HepG2 (cell line): ENCODE results near the gene IQCE. TPM values are rescaled to one million over a fixed set of nuclear protein-coding genes. Genes with fewer than 3 reads are reported as not detected.

Source experiments
- ATAC-seq: fragments of 200-7000 bp; cut with Tn5 transposase; 3 replicates; pipeline ENCODE4 v1.9.1; 2020; ENCODE audit warnings: mild to moderate bottlenecking, moderate library complexity
- BruUV-seq: library from RNA; stranded (reverse); fragments of 400-500 nt; replicated peaks from 2 replicates; lab custom pipeline; 2021; lab: Mats Ljungman, UMichigan
- CTCF ChIA-PET: fragments of 300-600 bp; formaldehyde crosslinking; extraction: SDS; loops from one replicate; lab custom pipeline; 2021; ENCODE audit warnings: low total read pairs, inconsistent platforms, low intra/inter-chr PET ratio; lab: Yijun Ruan, JAX
- POLR2A ChIA-PET: fragments of 350-600 bp; sonication (Branson Sonifier 250); formaldehyde crosslinking; loops from one replicate; lab custom pipeline; 2020; ENCODE audit warnings: antibody characterized with exemption, inconsistent platforms; lab: Yijun Ruan, JAX
- DNase-seq: peaks from one replicate; pipeline ENCODE4 v3.0.0-alpha.2; 2015; ENCODE audit warnings: low spot score
- FAIRE-seq: peaks from 3 replicates; lab custom pipeline; 2011; peaks lifted over from hg19 to GRCh38; lab: Jason Lieb, UNC
- H2AFZ ChIP-seq: one replicate; pipeline ENCODE4 v1.6.1; 2011; ENCODE audit warnings: low read length, inconsistent platforms
- H3K27ac ChIP-seq: fragments of 300-600 bp; 3 replicates; pipeline ENCODE4 v1.8.0; 2011; ENCODE audit warnings: mixed run types, mild to moderate bottlenecking, mixed read lengths, low read length, inconsistent platforms; ENCODE audit not compliant: insufficient read depth; ENCODE audit errors: extremely low read length
- H3K27me3 ChIP-seq, 2 experiments: fragments of 200-600 bp in 1 of 2; 2 replicates in 1 of 2; 3 replicates in 1 of 2; pipeline versions ENCODE4 v1.6.0 to v1.8.0; 2011; ENCODE audit warnings: low read length in 2 of 2, mild to moderate bottlenecking in 2 of 2, moderate library complexity in 2 of 2, inconsistent platforms in 1 of 2; ENCODE audit not compliant: insufficient read depth in 2 of 2, control insufficient read depth in 1 of 2
- H3K36me3 ChIP-seq, 2 experiments: fragments of 200-600 bp in 1 of 2; replicated peaks in 1 of 2; 2 replicates in 1 of 2; 3 replicates in 1 of 2; pipeline versions ENCODE4 v1.5.1 to v1.8.0; 2011; ENCODE audit warnings: low read length in 2 of 2, inconsistent platforms in 1 of 2; ENCODE audit not compliant: insufficient read depth in 2 of 2, control insufficient read depth in 1 of 2
- H3K4me1 ChIP-seq: 2 replicates; pipeline ENCODE4 v1.5.1; 2012; ENCODE audit warnings: low read length, inconsistent platforms; ENCODE audit not compliant: insufficient read depth
- H3K4me2 ChIP-seq: 2 replicates; pipeline ENCODE4 v1.6.0; 2011; ENCODE audit warnings: low read depth, low read length, inconsistent platforms
- H3K4me3 ChIP-seq, 3 experiments: fragments of 200-600 bp in 1 of 3; sonication (generic), shearing (Covaris generic) in 1 of 3; replicated peaks in 1 of 3; 2 replicates each; pipeline ENCODE4 v1.5.1; 2011 to 2016; ENCODE audit warnings: low read length in 3 of 3, inconsistent platforms in 2 of 3, low read depth in 2 of 3, mild to moderate bottlenecking in 2 of 3, control low read depth in 1 of 3, mixed read lengths in 1 of 3; ENCODE audit not compliant: insufficient read depth in 1 of 3
- H3K79me2 ChIP-seq: one replicate; pipeline ENCODE4 v1.6.1; 2011; ENCODE audit warnings: low read length, inconsistent platforms; ENCODE audit not compliant: insufficient read depth
- H3K9ac ChIP-seq: 2 replicates; pipeline ENCODE4 v1.6.0; 2011; ENCODE audit warnings: mild to moderate bottlenecking, low read depth, low read length, inconsistent platforms; ENCODE audit not compliant: insufficient read depth
- H3K9me3 ChIP-seq: 2 replicates; pipeline ENCODE4 v1.5.1; 2012; ENCODE audit warnings: mild to moderate bottlenecking, low read length
- H4K20me1 ChIP-seq: 2 replicates; pipeline ENCODE4 v1.6.0; 2011; ENCODE audit warnings: inconsistent platforms, mild to moderate bottlenecking, low read length, moderate library complexity; ENCODE audit not compliant: insufficient read depth
- ATM ChIP-seq: fragments of 450-650 bp; IDR thresholded peaks from 2 replicates; pipeline ENCODE4 v1.7.1; 2017; ENCODE audit warnings: mild to moderate bottlenecking, borderline replicate concordance
- CTCF ChIP-seq: sonication (generic); formaldehyde crosslinking; IDR thresholded peaks from 2 replicates; pipeline ENCODE4 v1.5.0; 2020; ENCODE audit warnings: mild to moderate bottlenecking, missing genetic modification reagents, moderate library complexity
- HNRNPL ChIP-seq: fragments of 200-400 bp; formaldehyde crosslinking; IDR thresholded peaks from 2 replicates; pipeline ENCODE4 v1.6.1; 2017; ENCODE audit warnings: mild to moderate bottlenecking, low read depth, low read length
- WGBS: methylation state at CpG from one replicate; pipeline ENCODE4 v1.1.6; 2017; ENCODE audit warnings: low lambda C conversion rate; 5-methylcytosine and 5-hydroxymethylcytosine counted together
- in situ Hi-C: cut with HindIII; loops from 2 replicates; pipeline ENCODE4 v1.10.0; 2017; ENCODE audit warnings: low pct_unique_long_range_greater_than_20kb; ENCODE audit not compliant: extremely low pct_ligation_motif_present
- intact Hi-C: fragments of 100-400 bp; cut with micrococcal nuclease; formaldehyde crosslinking; loops from one replicate; pipeline ENCODE4 v1.10.0; 2022; ENCODE audit not compliant: unreplicated experiment
- polyA plus RNA-seq, 8 experiments: library from polyadenylated mRNA; depleted of rRNA in 3 of 8; stranded (reverse) in 7 of 8; unstranded in 1 of 8; fragments of >200 nt; fragmentation: Illumina TruSeq in 4 of 8; extraction: Trizol in 4 of 8; gene quantifications; 2 replicates each; pipeline versions ENCODE4 v1.2.1 to v1.2.3, GENCODE V29; 2011 to 2016; ENCODE audit warnings: low read depth in 4 of 8, missing spikeins in 1 of 8, mixed read lengths in 1 of 8; ENCODE audit not compliant: insufficient read depth in 1 of 8
- total RNA-seq, 5 experiments: library from RNA; depleted of rRNA; stranded (reverse); fragments of >200 nt; fragmentation: Illumina TruSeq; extraction: Trizol; gene quantifications; 2 replicates each; pipeline ENCODE4 v1.2.3, GENCODE V29; 2016; ENCODE audit warnings: low read depth in 1 of 5

Gene IQCE
- total and polyA plus RNA-seq, 2 of the 13 experiments (the other 11 are each of a cell fraction or from before 2014, with no cell fraction given), result 1.5 to 2.5 TPM

DNA sequence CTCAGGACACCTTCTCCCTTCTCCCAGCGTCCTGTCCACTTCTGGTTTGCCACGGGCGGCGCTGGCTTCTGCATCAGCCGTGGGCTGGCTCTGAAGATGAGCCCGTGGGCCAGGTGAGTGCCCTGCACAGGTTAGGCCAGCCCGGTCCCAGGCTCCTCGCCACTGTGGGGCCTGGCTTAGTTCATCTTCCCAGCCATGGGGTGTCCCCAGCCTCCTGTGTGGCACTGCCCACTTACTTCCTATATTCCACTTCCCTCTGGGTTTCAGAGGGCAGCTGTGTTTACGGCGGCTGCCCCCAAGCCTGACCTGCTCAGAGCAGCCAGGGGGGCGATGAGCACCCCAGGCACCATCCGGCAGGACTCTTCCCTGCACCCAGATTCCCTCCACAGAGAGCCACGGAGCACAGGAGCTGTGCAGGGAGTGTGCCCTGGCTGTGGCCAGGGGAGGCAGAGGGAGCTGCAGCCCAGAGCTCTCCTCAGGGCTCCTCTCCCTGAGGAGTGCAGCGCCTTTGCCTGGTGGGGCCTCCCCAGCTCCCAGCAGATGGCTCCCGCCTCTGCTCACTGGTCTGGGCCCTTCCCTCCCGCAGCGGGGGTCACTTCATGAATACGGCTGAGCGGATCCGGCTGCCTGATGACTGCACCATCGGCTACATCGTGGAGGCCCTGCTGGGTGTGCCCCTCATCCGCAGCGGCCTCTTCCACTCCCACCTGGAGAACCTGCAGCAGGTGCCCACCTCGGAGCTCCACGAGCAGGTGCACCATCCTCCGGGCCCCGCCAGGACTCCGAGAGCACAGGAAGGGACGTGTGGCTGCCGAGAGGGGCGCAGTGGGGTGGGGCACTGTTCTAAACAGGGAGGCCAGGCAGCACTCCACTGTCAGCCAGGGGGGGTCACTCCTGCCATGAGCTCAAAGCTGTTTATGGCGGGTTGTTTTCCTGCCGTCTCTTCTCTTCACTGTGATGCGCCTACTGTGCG lies 32.8 kb upstream of the IQCE start:
- H3K27me3 ChIP-seq, result peaks cover 1 to 34% of the 10 kb centered on the region in 2 experiments; a peak in 4 of 5 replicates
- H3K79me2 ChIP-seq, result no peaks in the 10 kb centered on the region
- H3K9me3 ChIP-seq, result no peaks in the 10 kb centered on the region
- CTCF ChIA-PET, result no interaction called here
- intact Hi-C loops (no loop called here), in situ Hi-C loops (no loop called here)
- FAIRE-seq, result no peak
- H2AFZ ChIP-seq, result no peak overlapping the region
- H3K4me2 ChIP-seq, result no peak overlapping the region
- H3K4me1 ChIP-seq, result peaks cover 75% of the 10 kb centered on the region
- H3K4me3 ChIP-seq, result no peak overlapping the region
- TF ChIP-seq ATM (no peak), CTCF (CRISPR knock-in tag) (peak; percentile 10; the same call in 1 of the 2 replicates), HNRNPL (peak; percentile 59; the same call in 1 of the 2 replicates)
- H3K27ac ChIP-seq, result no peak overlapping the region
- 89% methylated on average over 16 of the region's 36 CpGs for WGBS
- POLR2A ChIA-PET, result no interaction called here
- H4K20me1 ChIP-seq, result no peaks in the 10 kb centered on the region
- peak; percentile 15 for ATAC-seq
- BruUV-seq, result no TSS peak
- no peak overlapping the region for H3K9ac ChIP-seq
- DNase-seq, result no peak
- H3K36me3 ChIP-seq, result no peaks in the 10 kb centered on the region
